Rectal smooth muscle tissue (tissue), 1 donor: ENCODE data around the gene SEC22B.
"Not testable (repeated sequence)": the region's sequence is repeated elsewhere in the genome, so short reads cannot be mapped to it uniquely, and the experiment has no call there.

Experiments used
- H3K27ac ChIP-seq: one replicate; pipeline ENCODE4 v1.7.0; 2013; ENCODE audit warnings: low read depth, low read length, inconsistent platforms
- H3K27me3 ChIP-seq: one replicate; pipeline ENCODE4 v1.7.0; 2013; ENCODE audit warnings: low read length; ENCODE audit not compliant: control insufficient read depth, insufficient read depth
- H3K36me3 ChIP-seq: one replicate; pipeline ENCODE4 v1.7.0; 2013; ENCODE audit warnings: low read length; ENCODE audit not compliant: control insufficient read depth, insufficient read depth
- H3K4me1 ChIP-seq: one replicate; pipeline ENCODE4 v1.7.0; 2013; ENCODE audit warnings: low read length; ENCODE audit not compliant: control insufficient read depth, insufficient read depth
- H3K4me3 ChIP-seq: one replicate; pipeline ENCODE4 v1.7.0; 2013; ENCODE audit warnings: low read length
- H3K9ac ChIP-seq: one replicate; pipeline ENCODE4 v1.7.0; 2013; ENCODE audit warnings: low read length

The SEC22B gene

DNA sequence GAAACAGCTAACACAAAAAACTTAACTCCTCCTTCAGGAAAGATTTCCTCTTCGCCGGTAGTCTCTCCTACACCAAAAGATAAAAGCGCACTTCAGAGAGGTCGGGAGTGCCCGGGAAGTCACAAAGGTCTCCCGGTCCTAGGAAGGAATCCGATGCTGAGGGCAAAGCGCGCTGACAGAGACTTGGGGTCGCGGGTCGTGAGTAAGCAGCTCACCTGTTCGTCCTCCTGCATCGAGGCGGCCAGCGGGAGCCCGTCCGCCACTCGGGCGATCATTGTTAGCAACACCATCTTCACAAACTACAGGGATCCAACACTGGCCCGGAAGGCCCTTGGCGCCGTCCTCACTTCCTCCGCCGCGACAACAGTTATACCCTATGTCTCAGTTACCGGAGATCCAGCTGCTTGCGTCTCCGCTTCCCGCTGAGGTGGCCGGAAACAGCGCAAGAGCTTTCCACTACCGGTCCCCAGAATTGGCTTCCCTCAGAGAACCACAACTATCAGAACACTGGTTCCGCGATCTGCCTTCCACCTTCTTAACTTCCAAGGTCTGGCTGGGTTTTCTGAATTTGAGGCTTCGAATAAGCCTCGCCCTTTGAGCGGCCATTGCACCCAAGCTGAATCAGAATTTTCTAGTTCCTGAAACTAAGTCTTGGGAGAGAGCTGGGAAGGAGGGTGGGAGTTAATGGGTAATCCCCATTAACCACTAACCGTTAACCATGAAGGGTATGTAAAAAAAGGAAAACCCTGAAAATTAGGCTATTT, at the start of gene SEC22B:
SEC22B (minus strand) TSS at position 429 of the 764 bp plus-strand sequence; CDS start at position 290, 139 bp downstream.
- H3K36me3 ChIP-seq = no peaks in the 10 kb centered on the region
- peak within 1 kb of the TSS; percentile 80 for H3K27ac ChIP-seq
- peak within 1 kb of the TSS; percentile 98 for H3K9ac ChIP-seq
- peaks cover 2% of the 10 kb centered on the region for H3K4me1 ChIP-seq
- H3K4me3 ChIP-seq = peak within 1 kb of the TSS; percentile 99
- H3K27me3 ChIP-seq = no peaks in the 10 kb centered on the region

- H3K9ac ChIP-seq, H3K36me3 ChIP-seq, H3K27ac ChIP-seq, H3K4me1 ChIP-seq, H3K4me3 ChIP-seq, H3K27me3 ChIP-seq: not testable (repeated sequence)
These were observed 41.6 kb upstream of the SEC22B start for GRCh38 chr1:120217933-120218332.

GRCh38 chr1:120217175-120217929, 41.0 kb upstream of the SEC22B start:
- not testable (repeated sequence) for H3K9ac ChIP-seq, H3K36me3 ChIP-seq, H3K4me3 ChIP-seq, H3K27ac ChIP-seq, H3K4me1 ChIP-seq, H3K27me3 ChIP-seq

DNA sequence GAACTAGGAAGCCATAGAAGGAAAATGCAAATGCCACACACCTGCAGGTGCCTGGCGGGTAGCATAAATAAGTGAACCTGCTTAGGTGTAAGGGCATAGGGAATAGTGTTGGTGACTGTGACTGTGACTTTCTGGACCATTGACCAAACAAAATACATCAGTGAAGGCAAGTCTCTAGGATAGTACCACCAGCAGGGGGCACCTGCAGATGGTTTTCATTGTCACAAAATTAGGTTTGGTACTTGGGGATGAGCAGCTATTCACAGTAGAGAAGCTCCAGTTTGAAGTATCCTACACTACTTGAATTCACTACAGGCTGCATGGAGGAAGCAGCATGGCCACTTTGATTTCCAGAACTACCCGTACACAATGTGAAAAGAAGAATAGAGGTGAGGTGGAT, 37.3 kb upstream of the SEC22B start:
- H3K4me1 ChIP-seq, H3K27me3 ChIP-seq, H3K9ac ChIP-seq, H3K27ac ChIP-seq, H3K36me3 ChIP-seq, H3K4me3 ChIP-seq: not testable (repeated sequence)

GRCh38 chr1:120210754-120211153, 34.4 kb upstream of the SEC22B start:
- not testable (repeated sequence) for H3K9ac ChIP-seq, H3K4me1 ChIP-seq, H3K27ac ChIP-seq, H3K36me3 ChIP-seq, H3K4me3 ChIP-seq, H3K27me3 ChIP-seq

GRCh38 chr1:120196863-120197775, 20.8 kb upstream of the SEC22B start:
- H3K9ac ChIP-seq, H3K4me3 ChIP-seq, H3K27ac ChIP-seq, H3K36me3 ChIP-seq, H3K4me1 ChIP-seq, H3K27me3 ChIP-seq: not testable (repeated sequence)

GRCh38 chr1:120188626-120189025, 12.3 kb upstream of the SEC22B start:
- not testable (repeated sequence) for H3K36me3 ChIP-seq, H3K4me1 ChIP-seq, H3K9ac ChIP-seq, H3K4me3 ChIP-seq, H3K27me3 ChIP-seq, H3K27ac ChIP-seq

- H3K9ac ChIP-seq, H3K4me3 ChIP-seq, H3K36me3 ChIP-seq, H3K4me1 ChIP-seq, H3K27ac ChIP-seq, H3K27me3 ChIP-seq: not testable (repeated sequence)
These were observed 5.9 kb upstream of the SEC22B start for GRCh38 chr1:120182176-120182707.

DNA sequence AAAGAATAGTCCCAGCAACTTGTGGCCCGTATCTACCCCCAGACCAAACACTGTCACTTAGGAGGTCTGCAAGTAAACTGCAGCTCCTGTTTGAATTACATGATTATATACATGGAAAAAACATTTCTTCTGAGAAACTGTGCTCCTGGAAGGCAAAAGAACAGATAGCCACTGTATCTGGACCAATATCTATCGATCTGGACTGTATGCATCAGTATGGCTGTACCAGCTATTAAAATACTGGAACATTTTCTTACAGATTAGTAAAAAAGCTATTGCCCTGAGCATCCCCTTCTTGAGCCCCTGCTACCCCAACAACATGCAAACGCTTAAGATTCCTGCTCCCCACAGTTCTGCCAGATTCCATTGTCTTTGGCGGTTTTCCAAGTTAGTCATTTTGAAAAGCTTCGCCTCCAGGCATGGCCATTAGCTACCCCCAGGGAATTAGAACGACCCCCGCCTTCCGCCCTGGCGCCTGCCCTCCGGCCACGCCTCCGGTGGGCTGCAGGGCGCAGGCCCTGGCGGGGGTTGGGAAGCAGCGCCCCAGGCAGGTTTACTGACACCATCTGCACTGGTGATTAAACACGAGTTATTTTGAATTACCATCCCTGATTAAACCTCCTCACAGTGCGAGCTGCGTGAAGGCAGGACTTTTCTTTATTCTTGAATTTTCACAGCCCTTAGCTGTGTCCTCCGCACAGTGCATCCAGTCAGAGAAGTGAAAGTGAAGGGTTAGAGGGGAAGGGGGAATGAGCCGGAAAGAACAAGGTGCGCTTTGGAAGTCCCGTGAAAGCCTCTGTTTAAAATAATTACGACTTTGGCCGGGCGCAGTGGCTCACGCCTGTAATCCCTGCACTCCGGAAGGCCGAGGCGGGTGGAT, 3.7 kb upstream of the SEC22B start:
- H3K27ac ChIP-seq = peak overlapping the region; percentile 51
- H3K27me3 ChIP-seq, H3K4me3 ChIP-seq, H3K9ac ChIP-seq, H3K4me1 ChIP-seq, H3K36me3 ChIP-seq: not testable (repeated sequence)

DNA sequence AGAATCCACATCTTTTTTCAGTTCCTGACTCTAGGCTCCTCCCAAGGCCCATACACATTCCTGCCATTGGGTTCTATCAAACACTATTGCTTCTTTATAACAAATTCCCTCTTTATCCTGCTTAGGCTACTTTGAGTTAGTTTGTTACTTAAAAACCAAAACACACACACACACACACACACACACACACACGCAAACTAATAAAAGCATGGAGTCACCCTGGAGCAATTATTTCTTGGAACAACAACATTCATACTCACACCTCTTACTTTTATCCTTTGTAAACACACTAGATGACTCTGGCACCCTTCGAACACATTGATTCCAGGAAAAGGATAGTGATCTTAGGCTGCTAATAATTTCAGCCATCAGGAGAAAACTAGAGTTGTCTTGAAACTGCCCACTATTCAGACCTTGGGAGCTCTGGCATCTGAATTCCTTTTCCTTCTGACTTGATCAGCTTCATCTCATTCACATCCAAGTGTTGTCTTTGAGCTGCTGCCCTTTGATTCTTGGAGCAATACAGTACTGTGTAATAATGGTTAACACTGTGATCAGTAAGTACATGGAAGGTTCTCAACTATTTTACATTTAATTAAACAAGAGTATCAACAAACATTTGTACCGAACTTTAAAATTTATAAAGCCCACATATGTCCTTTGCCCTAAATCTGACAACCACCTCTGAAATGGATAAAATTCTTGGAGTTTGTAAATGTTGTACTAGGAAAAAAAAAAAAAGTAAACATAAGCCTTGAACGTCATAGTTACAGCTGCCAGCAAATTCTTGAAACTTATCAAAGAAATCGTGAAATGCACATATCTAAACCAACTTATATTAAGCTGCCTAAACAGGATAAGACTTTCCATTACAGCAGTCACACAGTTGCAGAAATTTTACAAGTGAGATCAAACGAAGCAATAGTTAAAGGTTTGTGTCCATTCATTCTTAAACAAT, 2.8 kb upstream of the SEC22B start:
- Histone ChIP-seq H3K4me3 (no peak overlapping the region), H3K9ac (no peak overlapping the region), H3K4me1 (peaks cover 2% of the 10 kb centered on the region), H3K27ac (peak overlapping the region; percentile 51), H3K36me3 (no peaks in the 10 kb centered on the region), H3K27me3 (no peaks in the 10 kb centered on the region)

GRCh38 chr1:120178058-120178457, 1.7 kb upstream of the SEC22B start:
- H3K27ac ChIP-seq = not testable (repeated sequence)

More at GRCh38 chr1:120178058-120178457, 1.7 kb upstream of the SEC22B start:
- not testable (repeated sequence) for H3K4me3 ChIP-seq, H3K27me3 ChIP-seq, H3K4me1 ChIP-seq, H3K9ac ChIP-seq, H3K36me3 ChIP-seq
